B cell (primary cell): ENCODE data around the gene GCN1. TPM values are rescaled to one million over a fixed set of nuclear protein-coding genes. Genes with fewer than 3 reads are reported as not detected.

Source experiments
- ATAC-seq: fragments of 200-7000 bp; cut with Tn5 transposase; one replicate; pipeline ENCODE4 v1.10.0; 2021; ENCODE audit warnings: low read depth, mild to moderate bottlenecking, moderate number of reproducible peaks, moderate library complexity
- CTCF ChIA-PET: fragments of 350-600 bp; sonication (Branson Sonifier 250); formaldehyde crosslinking; loops from one replicate; lab custom pipeline; 2021; ENCODE audit warnings: antibody characterized with exemption, inconsistent platforms; lab: Charles Lee
- POLR2A ChIA-PET: fragments of 350-600 bp; sonication (Branson Sonifier 250); formaldehyde crosslinking; loops from one replicate; lab custom pipeline; 2021; ENCODE audit warnings: antibody characterized with exemption; lab: Charles Lee
- DNase-seq: peaks from one replicate; pipeline ENCODE4 v3.0.0; 2013
- H2AFZ ChIP-seq: 2 replicates; pipeline ENCODE4 v1.6.1; 2012; ENCODE audit warnings: mild to moderate bottlenecking, low read depth, low read length; ENCODE audit not compliant: insufficient read depth, poor library complexity, severe bottlenecking
- H3K27ac ChIP-seq, 2 donors: 1 replicate in 1 of 2; 2 replicates in 1 of 2; pipeline ENCODE4 v1.5.1; 2012 to 2013; ENCODE audit warnings: low read length in 2 of 2, mild to moderate bottlenecking in 2 of 2, moderate library complexity in 1 of 2
- H3K27me3 ChIP-seq, 4 experiments: fragments of 200-600 bp in 1 of 4; sonication (generic) in 1 of 4; replicated peaks in 1 of 4; 1 replicate in 2 of 4; 2 replicates in 2 of 4; pipeline versions ENCODE4 v1.6.1 to v1.7.0; 2013 to 2016; ENCODE audit warnings: low read length in 3 of 4, mild to moderate bottlenecking in 2 of 4, mixed read lengths in 1 of 4, moderate library complexity in 1 of 4; ENCODE audit not compliant: insufficient read depth in 4 of 4, control insufficient read depth in 3 of 4; ENCODE audit errors: control extremely low read depth in 1 of 4
- H3K36me3 ChIP-seq, 2 experiments: replicated peaks in 1 of 2; 1 replicate in 1 of 2; 2 replicates in 1 of 2; pipeline versions ENCODE4 v1.6.1 to v1.7.1; 2013; ENCODE audit warnings: low read length in 1 of 2; ENCODE audit not compliant: insufficient read depth in 2 of 2, control insufficient read depth in 1 of 2; ENCODE audit errors: control extremely low read depth in 1 of 2, extremely low read depth in 1 of 2
- H3K4me1 ChIP-seq, 2 donors: fragments of 200-600 bp in 1 of 2; sonication (generic) in 1 of 2; 1 replicate in 1 of 2; 2 replicates in 1 of 2; pipeline versions ENCODE4 v1.5.1 to v1.6.1; 2013 to 2017; ENCODE audit warnings: low read length in 2 of 2; ENCODE audit not compliant: control insufficient read depth in 2 of 2, insufficient read depth in 2 of 2
- H3K4me2 ChIP-seq: replicated peaks from 2 replicates; pipeline ENCODE3; 2012; ENCODE audit warnings: mild to moderate bottlenecking, low read depth, low read length; ENCODE audit not compliant: poor library complexity, severe bottlenecking
- H3K4me3 ChIP-seq, 5 experiments: fragments of 200-600 bp in 1 of 5; sonication (generic) in 1 of 5; 1 replicate in 3 of 5; 2 replicates in 2 of 5; pipeline versions ENCODE4 v1.5.1 to v1.7.0; 2011 to 2016; ENCODE audit warnings: low read length in 4 of 5, mild to moderate bottlenecking in 4 of 5, low read depth in 2 of 5, control low read depth in 1 of 5, moderate library complexity in 1 of 5; ENCODE audit not compliant: insufficient read depth in 1 of 5; ENCODE audit errors: control extremely low read depth in 1 of 5, extremely low read depth in 1 of 5
- H3K79me2 ChIP-seq: fragments of 200-600 bp; sonication (generic); one replicate; pipeline ENCODE4 v1.6.0; 2016; ENCODE audit warnings: low read length; ENCODE audit not compliant: control insufficient read depth, insufficient read depth
- H3K9ac ChIP-seq: fragments of 200-600 bp; sonication (generic); 2 replicates; pipeline ENCODE4 v1.6.1; 2017; ENCODE audit warnings: mild to moderate bottlenecking, low read length, moderate library complexity
- H3K9me3 ChIP-seq, 3 donors: one replicate each; pipeline versions ENCODE4 v1.6.1 to v1.7.1; 2013; ENCODE audit warnings: low read length in 2 of 3; ENCODE audit not compliant: control insufficient read depth in 2 of 3, insufficient read depth in 1 of 3; ENCODE audit errors: control extremely low read depth in 1 of 3
- H4K20me1 ChIP-seq: 2 replicates; pipeline ENCODE4 v1.6.0; 2012; ENCODE audit warnings: mild to moderate bottlenecking, low read length; ENCODE audit not compliant: insufficient read depth, control insufficient read depth, poor library complexity, severe bottlenecking
- H3K27ac Mint-ChIP-seq: one replicate; pipeline ENCODE4 v1.8.0; 2021; ENCODE audit warnings: mixed read lengths
- H3K27me3 Mint-ChIP-seq: one replicate; pipeline ENCODE4 v1.8.0; 2021; ENCODE audit warnings: mixed read lengths
- H3K4me1 Mint-ChIP-seq: one replicate; pipeline ENCODE4 v1.8.0; 2021; ENCODE audit warnings: mixed read lengths
- H3K4me3 Mint-ChIP-seq: one replicate; pipeline ENCODE4 v1.8.0; 2021; ENCODE audit warnings: mixed read lengths
- H3K9me3 Mint-ChIP-seq: one replicate; pipeline ENCODE4 v1.8.0; 2022; ENCODE audit warnings: mixed read lengths; ENCODE audit not compliant: insufficient read depth
- CTCF ChIP-seq: fragments of 200-600 bp; IDR thresholded peaks from one replicate; pipeline ENCODE4 v1.8.0; 2022; ENCODE audit warnings: antibody characterized with exemption, mild to moderate bottlenecking
- EZH2 ChIP-seq: IDR thresholded peaks from 2 replicates; pipeline ENCODE4 v1.6.1; 2012; ENCODE audit warnings: borderline replicate concordance, low read depth, mild to moderate bottlenecking, moderate library complexity, low read length; ENCODE audit not compliant: insufficient read depth, poor library complexity, severe bottlenecking
- WGBS: methylation state at CpG from one replicate; pipeline ENCODE4 v1.1.5; 2013; ENCODE audit warnings: missing lambda C conversion rate; ENCODE audit not compliant: insufficient coverage; 5-methylcytosine and 5-hydroxymethylcytosine counted together
- intact Hi-C: fragments of 100-400 bp; cut with micrococcal nuclease; formaldehyde crosslinking; loops from one replicate; pipeline ENCODE4 v1.10.0; 2022
- polyA plus RNA-seq: library from polyadenylated mRNA; depleted of rRNA; stranded (reverse); fragments of >200 nt; gene quantifications from 2 replicates; pipeline ENCODE4 v1.2.3, GENCODE V29; 2012
- total RNA-seq, 2 donors: library from RNA; stranded (reverse); fragments of 120-200 nt in 1 of 2; gene quantifications; 1 replicate in 1 of 2; 2 replicates in 1 of 2; pipeline versions ENCODE4 v1.2.3 to v1.2.4, GENCODE V29; 2013 to 2022

The GCN1 gene
- total and polyA plus RNA-seq, 2 donors (not counting 1 experiment from before 2014, with no cell fraction given): 41.3 to 127 TPM

- Histone ChIP-seq H3K4me3 (no peak overlapping the region), H2AFZ (no peak overlapping the region), H3K9me3 (no peaks in the 10 kb centered on the region), H3K27ac (no peak overlapping the region), H3K4me1 (no peaks in the 10 kb centered on the region), H3K36me3 (peaks cover 0 to 59% of the 10 kb centered on the region in 2 experiments), H3K9ac (no peak overlapping the region), H3K79me2 (peaks cover 36% of the 10 kb centered on the region), H3K4me2 (no peak overlapping the region), H3K27me3 (no peaks in the 10 kb centered on the region), H4K20me1 (peaks cover 71% of the 10 kb centered on the region)
- DNase-seq: no peak
- no peaks in the 10 kb centered on the region for H3K27me3 Mint-ChIP-seq
- 98% methylated on average over 34 of the region's 34 CpGs for whole genome bisulfite sequencing
- no peak overlapping the region for H3K4me3 Mint-ChIP-seq
- ATAC-seq: no peak
- no peaks in the 10 kb centered on the region for H3K9me3 Mint-ChIP-seq
- POLR2A ChIA-PET: no interaction called here
- H3K4me1 Mint-ChIP-seq: peaks cover 3% of the 10 kb centered on the region
- CTCF ChIA-PET: no interaction called here
- intact Hi-C loops: no loop called here
- no peak overlapping the region for H3K27ac Mint-ChIP-seq
- no peak for TF ChIP-seq CTCF
- TF ChIP-seq EZH2: no peak
These were observed 97.8 kb downstream of the GCN1 start for GRCh38 chr12:120096671-120097202.

GRCh38 chr12:120095736-120096135 lies 98.8 kb downstream of the GCN1 start:
- no peak overlapping the region for H3K9ac ChIP-seq
- peaks cover 61% of the 10 kb centered on the region for H4K20me1 ChIP-seq
- Mint-ChIP-seq H3K9me3 (no peaks in the 10 kb centered on the region), H3K27ac (no peak overlapping the region), H3K4me3 (no peak overlapping the region), H3K4me1 (no peaks in the 10 kb centered on the region), H3K27me3 (no peaks in the 10 kb centered on the region)
- no peak overlapping the region for H3K4me3 ChIP-seq
- H3K27me3 ChIP-seq: no peaks in the 10 kb centered on the region
- H3K9me3 ChIP-seq: no peaks in the 10 kb centered on the region
- CTCF ChIA-PET: no interaction called here
- no peak overlapping the region for H3K27ac ChIP-seq
- DNase-seq: no peak
- H3K36me3 ChIP-seq: peaks cover 0 to 51% of the 10 kb centered on the region in 2 experiments
- no peaks in the 10 kb centered on the region for H3K4me1 ChIP-seq
- WGBS: 91% methylated on average over 7 of the region's 8 CpGs
- no peak overlapping the region for H2AFZ ChIP-seq
- peaks cover 26% of the 10 kb centered on the region for H3K79me2 ChIP-seq
- POLR2A ChIA-PET: no interaction called here
- ATAC-seq: no peak
- H3K4me2 ChIP-seq: no peak overlapping the region
- no peak for TF ChIP-seq CTCF
- no peak for TF ChIP-seq EZH2
- intact Hi-C loops: no loop called here
